Osteocyte (in vitro differentiated cells): ENCODE data around the gene ICA1. TPM values are rescaled to one million over a fixed set of nuclear protein-coding genes. Genes with fewer than 3 reads are reported as not detected.

Source experiments
- DNase-seq: peaks from one replicate; pipeline ENCODE4 v3.0.0; 2021; ENCODE audit warnings: mixed read lengths; ENCODE audit not compliant: unreplicated experiment; ENCODE audit errors: extremely low spot score
- H3K27ac Mint-ChIP-seq: one replicate; pipeline ENCODE4 v1.8.0; 2021; ENCODE audit warnings: mild to moderate bottlenecking, mixed read lengths; ENCODE audit not compliant: unreplicated experiment
- H3K27me3 Mint-ChIP-seq: one replicate; pipeline ENCODE4 v1.8.0; 2021; ENCODE audit warnings: mixed read lengths; ENCODE audit not compliant: unreplicated experiment
- H3K36me3 Mint-ChIP-seq: one replicate; pipeline ENCODE4 v1.8.0; 2021; ENCODE audit warnings: mixed read lengths; ENCODE audit not compliant: unreplicated experiment
- H3K4me1 Mint-ChIP-seq: one replicate; pipeline ENCODE4 v1.8.0; 2021; ENCODE audit warnings: mixed read lengths; ENCODE audit not compliant: unreplicated experiment
- H3K4me3 Mint-ChIP-seq: one replicate; pipeline ENCODE4 v1.8.0; 2021; ENCODE audit warnings: mild to moderate bottlenecking, moderate library complexity, mixed read lengths; ENCODE audit not compliant: unreplicated experiment
- H3K9me3 Mint-ChIP-seq: one replicate; pipeline ENCODE4 v1.8.0; 2021; ENCODE audit warnings: mixed read lengths; ENCODE audit not compliant: unreplicated experiment
- total RNA-seq: library from RNA; stranded (reverse); gene quantifications from 2 replicates; pipeline ENCODE4 v1.2.1, GENCODE V29; 2021
- TF ChIP-seq, protein P1 (sequence below): fragments of 200-600 bp; sonication (generic); IDR thresholded peaks from 2 replicates; pipeline ENCODE4 v1.5.0; 2021; ENCODE audit warnings: antibody characterized with exemption, mild to moderate bottlenecking, moderate library complexity

The ICA1 gene
- total RNA-seq, 1 donor from 2014 or later: 2.2 TPM

DNA sequence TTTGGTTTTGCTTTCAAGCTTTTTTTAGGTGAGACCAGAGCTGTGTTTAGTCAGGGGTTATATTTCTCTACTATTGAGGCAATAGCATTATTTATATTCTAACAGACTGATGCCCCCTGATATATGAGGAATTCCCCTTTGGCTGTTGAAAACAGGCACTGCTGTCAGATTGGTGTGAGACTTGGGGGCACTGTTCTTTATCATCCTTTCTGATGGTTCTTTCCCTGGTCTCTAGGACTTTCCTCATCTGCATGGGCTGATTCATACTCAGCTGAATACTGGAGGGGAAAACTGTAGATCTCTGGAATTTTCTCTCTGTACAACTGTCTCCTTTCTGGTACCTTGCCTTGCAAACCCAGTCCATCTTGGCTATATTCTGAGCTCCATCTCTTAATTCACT, 10.0 kb upstream of the ICA1 start:
- Mint-ChIP-seq H3K4me1 (no peaks in the 10 kb centered on the region), H3K27me3 (peaks cover 36% of the 10 kb centered on the region), H3K27ac (no peak overlapping the region), H3K9me3 (no peaks in the 10 kb centered on the region), H3K4me3 (no peak overlapping the region), H3K36me3 (no peaks in the 10 kb centered on the region)
- TF ChIP-seq, protein P1, sequence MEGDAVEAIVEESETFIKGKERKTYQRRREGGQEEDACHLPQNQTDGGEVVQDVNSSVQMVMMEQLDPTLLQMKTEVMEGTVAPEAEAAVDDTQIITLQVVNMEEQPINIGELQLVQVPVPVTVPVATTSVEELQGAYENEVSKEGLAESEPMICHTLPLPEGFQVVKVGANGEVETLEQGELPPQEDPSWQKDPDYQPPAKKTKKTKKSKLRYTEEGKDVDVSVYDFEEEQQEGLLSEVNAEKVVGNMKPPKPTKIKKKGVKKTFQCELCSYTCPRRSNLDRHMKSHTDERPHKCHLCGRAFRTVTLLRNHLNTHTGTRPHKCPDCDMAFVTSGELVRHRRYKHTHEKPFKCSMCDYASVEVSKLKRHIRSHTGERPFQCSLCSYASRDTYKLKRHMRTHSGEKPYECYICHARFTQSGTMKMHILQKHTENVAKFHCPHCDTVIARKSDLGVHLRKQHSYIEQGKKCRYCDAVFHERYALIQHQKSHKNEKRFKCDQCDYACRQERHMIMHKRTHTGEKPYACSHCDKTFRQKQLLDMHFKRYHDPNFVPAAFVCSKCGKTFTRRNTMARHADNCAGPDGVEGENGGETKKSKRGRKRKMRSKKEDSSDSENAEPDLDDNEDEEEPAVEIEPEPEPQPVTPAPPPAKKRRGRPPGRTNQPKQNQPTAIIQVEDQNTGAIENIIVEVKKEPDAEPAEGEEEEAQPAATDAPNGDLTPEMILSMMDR: no peak
- no peak for DNase-seq

DNA sequence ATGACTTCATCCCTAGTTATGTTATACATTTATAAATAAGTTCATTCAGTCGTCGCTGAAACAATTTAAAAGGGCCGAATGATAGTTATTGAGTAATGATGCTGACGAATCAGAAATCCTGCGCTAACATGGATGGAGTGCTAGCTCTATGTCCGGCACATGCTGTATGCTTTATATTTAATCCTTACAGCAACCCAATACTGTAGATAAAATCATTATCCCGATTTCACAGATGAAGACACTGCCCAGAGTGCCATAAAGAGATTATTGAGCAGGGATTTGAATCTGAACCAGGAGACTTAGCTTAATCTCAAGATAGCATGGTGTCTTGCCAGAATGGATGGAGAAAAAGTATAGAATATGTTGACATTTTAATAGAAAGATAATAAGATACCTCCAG, 1.1 kb upstream of the ICA1 start:
- Mint-ChIP-seq H3K9me3 (peaks cover 9% of the 10 kb centered on the region), H3K27ac (no peak overlapping the region), H3K36me3 (no peaks in the 10 kb centered on the region), H3K4me1 (peaks cover 3% of the 10 kb centered on the region), H3K27me3 (peaks cover 62% of the 10 kb centered on the region), H3K4me3 (peak overlapping the region; percentile 47)
- DNase-seq: no peak
- TF ChIP-seq, protein P1: no peak

DNA sequence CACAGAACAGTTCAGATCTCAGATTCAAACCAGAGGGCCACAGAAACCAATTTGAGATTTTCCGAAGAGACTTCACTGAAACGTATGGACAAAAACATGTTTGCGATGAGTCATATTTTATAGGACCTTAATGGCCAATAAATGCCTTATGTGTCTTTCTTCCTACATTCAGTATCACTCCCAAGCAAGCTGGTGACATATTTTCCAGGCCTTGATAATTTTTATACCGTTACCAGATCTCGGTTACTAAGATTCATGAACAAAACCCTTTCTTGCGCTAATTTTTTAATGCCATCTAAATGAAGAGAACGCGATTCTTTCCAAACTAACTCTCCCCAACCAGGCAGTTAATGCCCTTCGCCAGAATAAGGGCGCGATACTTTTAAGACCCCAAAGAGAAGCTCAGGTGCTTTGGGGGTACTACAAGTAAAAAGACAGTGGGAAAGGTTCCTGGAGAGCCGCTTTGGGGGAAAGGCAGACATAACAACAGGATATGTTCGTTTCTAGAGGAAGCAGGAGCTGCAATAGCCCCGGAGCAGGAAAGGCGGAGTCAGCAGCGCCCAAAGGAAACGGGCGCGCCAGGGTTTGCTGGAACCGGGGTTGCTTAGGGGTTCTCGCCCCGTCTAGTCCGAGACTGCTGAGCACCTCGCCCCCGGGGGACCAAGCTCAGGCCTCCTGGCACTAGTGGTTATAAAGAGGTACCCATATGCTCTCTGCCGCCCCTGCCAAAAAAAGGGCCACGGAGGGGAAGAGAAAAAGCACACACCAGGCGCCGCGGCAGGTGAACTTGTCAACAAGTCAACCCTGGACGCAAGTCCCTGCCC, 884 bp downstream of the ICA1 start:
- H3K4me3 Mint-ChIP-seq: peak overlapping the region; percentile 68
- no peak for DNase-seq
- peak overlapping the region; percentile 15 for H3K27ac Mint-ChIP-seq
- H3K4me1 Mint-ChIP-seq: peaks cover 3% of the 10 kb centered on the region
- H3K36me3 Mint-ChIP-seq: no peaks in the 10 kb centered on the region
- peaks cover 51% of the 10 kb centered on the region for H3K27me3 Mint-ChIP-seq
- TF ChIP-seq, protein P1: no peak
- H3K9me3 Mint-ChIP-seq: peaks cover 9% of the 10 kb centered on the region

DNA sequence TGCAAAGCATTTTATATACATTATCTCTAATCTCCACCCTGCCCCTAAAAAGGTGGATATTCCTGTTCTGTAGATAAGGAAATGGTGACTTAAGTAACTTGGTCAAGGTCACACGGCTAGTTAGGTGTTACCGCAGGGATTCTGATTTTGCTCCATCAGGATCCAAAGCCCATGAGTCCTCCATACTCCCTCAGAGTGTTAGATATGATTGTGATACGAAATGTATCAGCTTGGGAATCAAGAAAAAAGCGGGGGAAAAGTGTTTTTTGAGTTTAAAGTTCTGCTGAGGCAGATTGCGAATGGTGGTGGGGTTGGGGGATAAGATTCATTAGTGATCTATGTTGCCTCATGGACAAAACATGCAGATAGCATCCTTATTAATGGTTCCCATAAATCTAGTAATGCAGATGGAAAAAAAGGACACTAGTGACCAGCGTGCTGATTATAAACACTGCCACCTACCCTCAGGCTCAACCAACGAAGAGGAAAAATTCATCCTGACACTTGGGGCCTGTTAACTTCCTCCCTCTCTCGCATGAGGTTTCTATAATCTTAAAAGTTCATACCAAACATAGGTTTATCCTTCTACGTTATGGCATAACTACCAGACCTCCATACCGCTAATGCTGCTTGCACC, 2.3 kb downstream of the ICA1 start:
- TF ChIP-seq, protein P1: no peak
- Mint-ChIP-seq H3K27me3 (peaks cover 39% of the 10 kb centered on the region), H3K9me3 (peaks cover 3% of the 10 kb centered on the region), H3K4me1 (peaks cover 3% of the 10 kb centered on the region), H3K4me3 (no peak overlapping the region), H3K27ac (no peak overlapping the region), H3K36me3 (no peaks in the 10 kb centered on the region)
- no peak for DNase-seq

DNA sequence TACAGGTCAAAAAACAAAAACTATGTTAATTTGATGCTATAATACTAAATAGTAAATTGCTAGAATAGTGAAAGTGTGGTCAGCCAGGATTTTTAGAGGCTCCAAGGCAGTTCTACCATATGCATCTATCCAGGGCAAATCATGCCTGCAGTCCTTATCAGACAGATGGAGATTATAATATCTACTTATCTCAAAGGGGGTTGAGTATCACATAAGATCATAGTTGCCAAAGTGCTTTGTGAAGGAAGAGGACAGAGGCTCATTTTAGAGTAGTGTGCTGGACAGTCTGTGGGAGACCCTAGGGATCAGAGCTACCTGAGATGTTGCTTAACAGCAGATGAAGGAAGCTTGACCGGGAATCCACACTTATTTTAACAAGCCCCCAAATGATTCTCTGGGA, 3.2 kb downstream of the ICA1 start:
- Mint-ChIP-seq H3K4me3 (no peak overlapping the region), H3K27ac (no peak overlapping the region), H3K27me3 (peaks cover 34% of the 10 kb centered on the region), H3K36me3 (no peaks in the 10 kb centered on the region), H3K4me1 (peaks cover 3% of the 10 kb centered on the region), H3K9me3 (no peaks in the 10 kb centered on the region)
- TF ChIP-seq, protein P1: no peak
- DNase-seq: no peak
